ENCODE results near the gene WASL. TPM values are rescaled to one million over a fixed set of nuclear protein-coding genes. Genes with fewer than 3 reads are reported as not detected.
"Not testable (repeated sequence)": the region's sequence is repeated elsewhere in the genome, so short reads cannot be mapped to it uniquely, and the experiment has no call there.

WASL gene
- total and polyA plus RNA-seq, 4 donors, result 21.3 to 48.2 (median 37.5) TPM

GRCh38 chr7:123789206-123789784, 40.5 kb upstream of the WASL start:
- no peak overlapping the region for H3K27ac ChIP-seq (ENCODE audit: low read depth in 1 of 2, low read length in 2 of 2)
- WGBS, 2 donors, result 81 to 88% methylated on average over 4 of the region's 4 CpGs
- no peaks in the 10 kb centered on the region for H3K36me3 ChIP-seq (ENCODE audit: control insufficient read depth in 1 of 2, insufficient read depth in 2 of 2, low read length in 1 of 2)
- no peak for ATAC-seq (ENCODE audit: low FRiP score)
- no peaks in the 10 kb centered on the region for H3K4me1 ChIP-seq (ENCODE audit: control insufficient read depth in 1 of 2, insufficient read depth in 2 of 2, low read length in 2 of 2)
- DNase-seq, result no peak
- no peaks in the 10 kb centered on the region for H3K27me3 ChIP-seq (ENCODE audit: control insufficient read depth in 1 of 2, insufficient read depth in 2 of 2, low read length in 1 of 2)
- H3K9me3 ChIP-seq (ENCODE audit: control insufficient read depth, low read length), result no peaks in the 10 kb centered on the region
- intact Hi-C loops (cut with DNase I), result no loop called here
- no peak overlapping the region for H3K4me3 ChIP-seq (ENCODE audit: low read length in 2 of 2)

GRCh38 chr7:123788584-123788983, 39.8 kb upstream of the WASL start:
- H3K27ac ChIP-seq (ENCODE audit: low read depth in 1 of 2, low read length in 2 of 2), result no peak overlapping the region
- H3K4me3 ChIP-seq (ENCODE audit: low read length in 2 of 2), result no peak overlapping the region
- 69 to 82% methylated on average over 2 of the region's 2 CpGs for WGBS, 2 donors
- no peaks in the 10 kb centered on the region for H3K4me1 ChIP-seq (ENCODE audit: control insufficient read depth in 1 of 2, insufficient read depth in 2 of 2, low read length in 2 of 2)
- H3K9me3 ChIP-seq (ENCODE audit: control insufficient read depth, low read length), result no peaks in the 10 kb centered on the region
- DNase-seq (no peak), ATAC-seq (ENCODE audit: low FRiP score) (no peak)
- intact Hi-C loops (cut with DNase I), result no loop called here
- H3K36me3 ChIP-seq (ENCODE audit: control insufficient read depth in 1 of 2, insufficient read depth in 2 of 2, low read length in 1 of 2), result no peaks in the 10 kb centered on the region
- H3K27me3 ChIP-seq (ENCODE audit: control insufficient read depth in 1 of 2, insufficient read depth in 2 of 2, low read length in 1 of 2), result no peaks in the 10 kb centered on the region

- no peak for ATAC-seq (ENCODE audit: low FRiP score)
- no peak for DNase-seq
- H3K27ac ChIP-seq (ENCODE audit: low read depth in 1 of 2, low read length in 2 of 2), result no peak overlapping the region
- WGBS, 2 donors, result 86 to 92% methylated on average over 3 of the region's 3 CpGs
- H3K9me3 ChIP-seq (ENCODE audit: control insufficient read depth, low read length), result no peaks in the 10 kb centered on the region
- intact Hi-C loops (cut with DNase I), result no loop called here
- H3K4me1 ChIP-seq (ENCODE audit: control insufficient read depth in 1 of 2, insufficient read depth in 2 of 2, low read length in 2 of 2), result no peaks in the 10 kb centered on the region
- no peak overlapping the region for H3K4me3 ChIP-seq (ENCODE audit: low read length in 2 of 2)
- no peaks in the 10 kb centered on the region for H3K36me3 ChIP-seq (ENCODE audit: control insufficient read depth in 1 of 2, insufficient read depth in 2 of 2, low read length in 1 of 2)
- H3K27me3 ChIP-seq (ENCODE audit: control insufficient read depth in 1 of 2, insufficient read depth in 2 of 2, low read length in 1 of 2), result no peaks in the 10 kb centered on the region
Observed at GRCh38 chr7:123787220-123788007, 38.6 kb upstream of the WASL start.

- Histone ChIP-seq H3K36me3 (ENCODE audit: control insufficient read depth in 1 of 2, insufficient read depth in 2 of 2, low read length in 1 of 2) (no peaks in the 10 kb centered on the region), H3K27me3 (ENCODE audit: control insufficient read depth in 1 of 2, insufficient read depth in 2 of 2, low read length in 1 of 2) (no peaks in the 10 kb centered on the region), H3K4me1 (ENCODE audit: control insufficient read depth in 1 of 2, insufficient read depth in 2 of 2, low read length in 2 of 2) (no peaks in the 10 kb centered on the region), H3K27ac (ENCODE audit: low read depth in 1 of 2, low read length in 2 of 2) (no peak overlapping the region), H3K4me3 (ENCODE audit: low read length in 2 of 2) (no peak overlapping the region), H3K9me3 (ENCODE audit: control insufficient read depth, low read length) (no peaks in the 10 kb centered on the region)
- ATAC-seq (ENCODE audit: low FRiP score) (no peak), DNase-seq (no peak)
- intact Hi-C loops (cut with DNase I), result no loop called here
Observed at GRCh38 chr7:123784263-123784662, 35.5 kb upstream of the WASL start.

GRCh38 chr7:123783820-123784219, 35.0 kb upstream of the WASL start:
- Histone ChIP-seq H3K4me1 (ENCODE audit: control insufficient read depth in 1 of 2, insufficient read depth in 2 of 2, low read length in 2 of 2) (no peaks in the 10 kb centered on the region), H3K27me3 (ENCODE audit: control insufficient read depth in 1 of 2, insufficient read depth in 2 of 2, low read length in 1 of 2) (no peaks in the 10 kb centered on the region), H3K36me3 (ENCODE audit: control insufficient read depth in 1 of 2, insufficient read depth in 2 of 2, low read length in 1 of 2) (no peaks in the 10 kb centered on the region), H3K27ac (ENCODE audit: low read depth in 1 of 2, low read length in 2 of 2) (no peak overlapping the region), H3K4me3 (ENCODE audit: low read length in 2 of 2) (no peak overlapping the region), H3K9me3 (ENCODE audit: control insufficient read depth, low read length) (no peaks in the 10 kb centered on the region)
- ATAC-seq (ENCODE audit: low FRiP score) (no peak), DNase-seq (no peak)
- WGBS, 2 donors, result 77 to 79% methylated on average over 3 of the region's 3 CpGs
- intact Hi-C loops (cut with DNase I), result no loop called here

GRCh38 chr7:123782071-123782798, 33.4 kb upstream of the WASL start:
- H3K9me3 ChIP-seq (ENCODE audit: control insufficient read depth, low read length), result no peaks in the 10 kb centered on the region
- ATAC-seq (ENCODE audit: low FRiP score) (no peak), DNase-seq (no peak)
- no peaks in the 10 kb centered on the region for H3K36me3 ChIP-seq (ENCODE audit: control insufficient read depth in 1 of 2, insufficient read depth in 2 of 2, low read length in 1 of 2)
- intact Hi-C loops (cut with DNase I), result no loop called here
- 66 to 71% methylated on average over 2 of the region's 2 CpGs for WGBS, 2 donors
- no peaks in the 10 kb centered on the region for H3K4me1 ChIP-seq (ENCODE audit: control insufficient read depth in 1 of 2, insufficient read depth in 2 of 2, low read length in 2 of 2)
- no peak overlapping the region for H3K4me3 ChIP-seq (ENCODE audit: low read length in 2 of 2)
- no peak overlapping the region for H3K27ac ChIP-seq (ENCODE audit: low read depth in 1 of 2, low read length in 2 of 2)
- no peaks in the 10 kb centered on the region for H3K27me3 ChIP-seq (ENCODE audit: control insufficient read depth in 1 of 2, insufficient read depth in 2 of 2, low read length in 1 of 2)

GRCh38 chr7:123780472-123780871, 31.7 kb upstream of the WASL start:
- H3K36me3 ChIP-seq (ENCODE audit: control insufficient read depth in 1 of 2, insufficient read depth in 2 of 2, low read length in 1 of 2); intact Hi-C loops (cut with DNase I); DNase-seq; H3K4me1 ChIP-seq (ENCODE audit: control insufficient read depth in 1 of 2, insufficient read depth in 2 of 2, low read length in 2 of 2); H3K27ac ChIP-seq (ENCODE audit: low read depth in 1 of 2, low read length in 2 of 2); H3K4me3 ChIP-seq (ENCODE audit: low read length in 2 of 2); H3K27me3 ChIP-seq (ENCODE audit: control insufficient read depth in 1 of 2, insufficient read depth in 2 of 2, low read length in 1 of 2); ATAC-seq (ENCODE audit: low FRiP score); H3K9me3 ChIP-seq (ENCODE audit: control insufficient read depth, low read length): not testable (repeated sequence)
- 49% methylated on average over 2 of the region's 2 CpGs; no CpG with 5 or more reads in 1 of the 2 donors for WGBS, 2 donors

- no peaks in the 10 kb centered on the region for H3K9me3 ChIP-seq (ENCODE audit: control insufficient read depth, low read length)
- H3K36me3 ChIP-seq (ENCODE audit: control insufficient read depth in 1 of 2, insufficient read depth in 2 of 2, low read length in 1 of 2), result no peaks in the 10 kb centered on the region
- 60 to 67% methylated on average over 4 of the region's 4 CpGs for WGBS, 2 donors
- no peaks in the 10 kb centered on the region for H3K27me3 ChIP-seq (ENCODE audit: control insufficient read depth in 1 of 2, insufficient read depth in 2 of 2, low read length in 1 of 2)
- H3K4me1 ChIP-seq (ENCODE audit: control insufficient read depth in 1 of 2, insufficient read depth in 2 of 2, low read length in 2 of 2), result peaks cover 0 to under 1% of the 10 kb centered on the region in 2 donors
- H3K4me3 ChIP-seq (ENCODE audit: low read length in 2 of 2), result no peak overlapping the region
- intact Hi-C loops (cut with DNase I), result no loop called here
- no peak overlapping the region for H3K27ac ChIP-seq (ENCODE audit: low read depth in 1 of 2, low read length in 2 of 2)
- no peak for ATAC-seq (ENCODE audit: low FRiP score)
- DNase-seq, result no peak
Observed at GRCh38 chr7:123774496-123774895, 25.7 kb upstream of the WASL start.
